ENCODE data around the gene TTLL11.

The TTLL11 gene

DNA sequence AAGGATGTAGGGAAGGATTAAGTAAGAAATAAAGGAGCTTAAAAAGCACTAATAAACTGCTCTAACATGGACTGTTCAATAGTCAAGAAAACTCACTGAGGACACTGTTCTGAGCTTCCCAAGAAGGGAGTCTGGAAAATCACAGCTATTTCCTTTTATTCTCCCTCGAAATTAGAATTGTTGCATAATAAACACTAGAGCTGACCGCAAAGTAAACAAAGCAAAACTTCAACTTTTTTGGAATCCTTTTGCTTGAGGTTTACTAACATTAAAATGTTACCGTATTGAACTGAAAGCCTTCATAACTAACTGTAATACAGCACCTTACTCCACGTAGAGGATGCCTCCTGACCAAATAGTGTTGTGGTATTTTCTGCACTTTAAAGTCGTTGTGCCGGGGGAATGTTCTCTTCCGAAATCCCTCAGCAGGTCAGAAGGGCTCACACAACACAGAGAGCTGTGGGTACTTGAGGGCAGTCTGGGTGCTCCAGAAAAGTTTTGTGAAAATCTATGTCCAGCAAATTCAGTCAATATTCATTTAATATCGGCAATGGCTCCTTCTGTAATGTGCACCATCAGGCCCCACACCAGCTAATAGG lies 59.2 kb downstream of the TTLL11 start:
- TF ChIP-seq EZH2phosphoT487 (IDR thresholded peaks at IDR 0.05; ENCODE audit: borderline replicate concordance) = no peak
- TF ChIP-seq, protein P1, sequence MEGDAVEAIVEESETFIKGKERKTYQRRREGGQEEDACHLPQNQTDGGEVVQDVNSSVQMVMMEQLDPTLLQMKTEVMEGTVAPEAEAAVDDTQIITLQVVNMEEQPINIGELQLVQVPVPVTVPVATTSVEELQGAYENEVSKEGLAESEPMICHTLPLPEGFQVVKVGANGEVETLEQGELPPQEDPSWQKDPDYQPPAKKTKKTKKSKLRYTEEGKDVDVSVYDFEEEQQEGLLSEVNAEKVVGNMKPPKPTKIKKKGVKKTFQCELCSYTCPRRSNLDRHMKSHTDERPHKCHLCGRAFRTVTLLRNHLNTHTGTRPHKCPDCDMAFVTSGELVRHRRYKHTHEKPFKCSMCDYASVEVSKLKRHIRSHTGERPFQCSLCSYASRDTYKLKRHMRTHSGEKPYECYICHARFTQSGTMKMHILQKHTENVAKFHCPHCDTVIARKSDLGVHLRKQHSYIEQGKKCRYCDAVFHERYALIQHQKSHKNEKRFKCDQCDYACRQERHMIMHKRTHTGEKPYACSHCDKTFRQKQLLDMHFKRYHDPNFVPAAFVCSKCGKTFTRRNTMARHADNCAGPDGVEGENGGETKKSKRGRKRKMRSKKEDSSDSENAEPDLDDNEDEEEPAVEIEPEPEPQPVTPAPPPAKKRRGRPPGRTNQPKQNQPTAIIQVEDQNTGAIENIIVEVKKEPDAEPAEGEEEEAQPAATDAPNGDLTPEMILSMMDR (conservative IDR thresholded peaks at IDR 0.05; ENCODE audit: low read length) = no peak
- H3F3A ChIP-seq (ENCODE audit: low read depth) = no peaks in the 10 kb centered on the region
- H3K4me1 ChIP-seq (ENCODE audit: insufficient read depth, low read length, poor library complexity, severe bottlenecking) = no peaks in the 10 kb centered on the region
- no peak overlapping the region for H3K4me2 ChIP-seq (ENCODE audit: low read depth, low read length, poor library complexity, severe bottlenecking)
- no peaks in the 10 kb centered on the region for H3K36me3 ChIP-seq (ENCODE audit: insufficient read depth, low read length)
- H3K27me3 ChIP-seq (ENCODE audit: insufficient read depth, low read length, poor library complexity, severe bottlenecking) = no peaks in the 10 kb centered on the region
- no peaks in the 10 kb centered on the region for H3K79me2 ChIP-seq (ENCODE audit: insufficient read depth, low read length)
- H4K20me1 ChIP-seq (ENCODE audit: insufficient read depth, low read length, poor library complexity, severe bottlenecking) = no peaks in the 10 kb centered on the region
- H3K9me2 ChIP-seq (replicated peaks; ENCODE audit: low read depth, low read length) = no peaks in the 10 kb centered on the region
- H3K9me3 ChIP-seq (ENCODE audit: insufficient read depth, low read depth, low read length) = no peaks in the 10 kb centered on the region
- H3K4me3 ChIP-seq (ENCODE audit: low read length, poor library complexity, severe bottlenecking) = no peak overlapping the region
- H3K9ac ChIP-seq (ENCODE audit: low read depth, low read length, poor library complexity, severe bottlenecking) = no peak overlapping the region
- no peak overlapping the region for H2AFZ ChIP-seq (ENCODE audit: low read length)

DNA sequence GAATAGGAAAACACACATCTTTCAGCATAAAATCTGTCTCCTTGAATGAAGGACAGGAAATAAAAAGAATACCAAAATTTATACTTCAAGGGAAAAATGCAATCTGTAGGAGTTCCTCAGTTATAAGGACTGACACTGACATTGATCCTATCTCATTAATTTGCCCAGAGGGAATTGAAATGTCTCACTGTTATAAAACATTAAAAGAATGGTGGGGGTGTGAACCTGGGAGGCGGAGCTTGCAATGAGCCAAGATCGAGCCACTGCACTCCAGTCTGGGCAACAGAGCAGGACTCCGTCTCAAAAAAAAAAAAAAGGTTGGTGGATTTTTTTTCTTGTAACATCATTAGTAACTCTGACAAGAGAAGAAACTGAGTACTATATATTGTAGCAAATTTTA lies 60.8 kb downstream of the TTLL11 start:
- no peak overlapping the region for H3K4me3 ChIP-seq (ENCODE audit: low read length, poor library complexity, severe bottlenecking)
- H3K4me1 ChIP-seq (ENCODE audit: insufficient read depth, low read length, poor library complexity, severe bottlenecking) = no peaks in the 10 kb centered on the region
- H2AFZ ChIP-seq (ENCODE audit: low read length) = no peak overlapping the region
- no peaks in the 10 kb centered on the region for H4K20me1 ChIP-seq (ENCODE audit: insufficient read depth, low read length, poor library complexity, severe bottlenecking)
- H3K36me3 ChIP-seq (ENCODE audit: insufficient read depth, low read length) = no peaks in the 10 kb centered on the region
- no peak for TF ChIP-seq EZH2phosphoT487 (IDR thresholded peaks at IDR 0.05; ENCODE audit: borderline replicate concordance)
- TF ChIP-seq, protein P1 (conservative IDR thresholded peaks at IDR 0.05; ENCODE audit: low read length) = no peak
- no peak overlapping the region for H3K9ac ChIP-seq (ENCODE audit: low read depth, low read length, poor library complexity, severe bottlenecking)
- no peaks in the 10 kb centered on the region for H3K9me2 ChIP-seq (replicated peaks; ENCODE audit: low read depth, low read length)
- H3K27me3 ChIP-seq (ENCODE audit: insufficient read depth, low read length, poor library complexity, severe bottlenecking) = no peaks in the 10 kb centered on the region
- no peak overlapping the region for H3K4me2 ChIP-seq (ENCODE audit: low read depth, low read length, poor library complexity, severe bottlenecking)
- H3F3A ChIP-seq (ENCODE audit: low read depth) = no peaks in the 10 kb centered on the region
- H3K9me3 ChIP-seq (ENCODE audit: insufficient read depth, low read depth, low read length) = no peaks in the 10 kb centered on the region
- H3K79me2 ChIP-seq (ENCODE audit: insufficient read depth, low read length) = no peaks in the 10 kb centered on the region

DNA sequence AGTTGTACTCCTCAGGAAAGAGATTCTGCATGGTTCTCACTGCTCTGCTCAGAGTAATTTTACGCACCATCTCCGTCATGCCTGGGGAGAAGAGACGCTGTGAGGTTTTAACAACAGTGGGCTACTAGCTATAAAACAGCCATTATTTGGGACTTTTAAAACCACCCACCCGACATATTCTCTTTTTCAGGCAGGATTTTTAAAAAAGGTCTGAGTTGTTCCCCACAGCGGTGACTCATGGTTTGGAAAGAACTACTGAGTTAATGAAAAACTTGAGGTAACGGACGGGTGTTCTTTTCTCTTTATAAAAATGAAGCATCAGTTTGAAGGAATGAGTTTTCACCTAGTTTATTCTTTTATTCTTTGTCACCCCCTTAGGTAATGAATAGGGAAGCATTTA lies 61.3 kb downstream of the TTLL11 start:
- TF ChIP-seq, protein P1 (conservative IDR thresholded peaks at IDR 0.05; ENCODE audit: low read length) = no peak
- no peak for TF ChIP-seq EZH2phosphoT487 (IDR thresholded peaks at IDR 0.05; ENCODE audit: borderline replicate concordance)
- H4K20me1 ChIP-seq (ENCODE audit: insufficient read depth, low read length, poor library complexity, severe bottlenecking) = no peaks in the 10 kb centered on the region
- H3K4me3 ChIP-seq (ENCODE audit: low read length, poor library complexity, severe bottlenecking) = no peak overlapping the region
- no peaks in the 10 kb centered on the region for H3F3A ChIP-seq (ENCODE audit: low read depth)
- no peaks in the 10 kb centered on the region for H3K36me3 ChIP-seq (ENCODE audit: insufficient read depth, low read length)
- no peaks in the 10 kb centered on the region for H3K9me2 ChIP-seq (replicated peaks; ENCODE audit: low read depth, low read length)
- no peak overlapping the region for H3K4me2 ChIP-seq (ENCODE audit: low read depth, low read length, poor library complexity, severe bottlenecking)
- no peak overlapping the region for H2AFZ ChIP-seq (ENCODE audit: low read length)
- no peaks in the 10 kb centered on the region for H3K9me3 ChIP-seq (ENCODE audit: insufficient read depth, low read depth, low read length)
- no peaks in the 10 kb centered on the region for H3K79me2 ChIP-seq (ENCODE audit: insufficient read depth, low read length)
- no peaks in the 10 kb centered on the region for H3K4me1 ChIP-seq (ENCODE audit: insufficient read depth, low read length, poor library complexity, severe bottlenecking)
- H3K27me3 ChIP-seq (ENCODE audit: insufficient read depth, low read length, poor library complexity, severe bottlenecking) = no peaks in the 10 kb centered on the region
- H3K9ac ChIP-seq (ENCODE audit: low read depth, low read length, poor library complexity, severe bottlenecking) = no peak overlapping the region

Data from Loucy (cell line).